GM20000 (cell line): ENCODE results near the gene PLP1.

Source experiments
- DNase-seq: peaks from one replicate; pipeline ENCODE4 v3.0.0; 2012; ENCODE audit warnings: low spot score
- CTCF ChIP-seq: IDR thresholded peaks from 2 replicates; pipeline ENCODE4 v1.5.1; 2012; ENCODE audit warnings: mild to moderate bottlenecking, control low read depth; ENCODE audit errors: extremely low read depth, missing control alignments

The PLP1 gene

DNA sequence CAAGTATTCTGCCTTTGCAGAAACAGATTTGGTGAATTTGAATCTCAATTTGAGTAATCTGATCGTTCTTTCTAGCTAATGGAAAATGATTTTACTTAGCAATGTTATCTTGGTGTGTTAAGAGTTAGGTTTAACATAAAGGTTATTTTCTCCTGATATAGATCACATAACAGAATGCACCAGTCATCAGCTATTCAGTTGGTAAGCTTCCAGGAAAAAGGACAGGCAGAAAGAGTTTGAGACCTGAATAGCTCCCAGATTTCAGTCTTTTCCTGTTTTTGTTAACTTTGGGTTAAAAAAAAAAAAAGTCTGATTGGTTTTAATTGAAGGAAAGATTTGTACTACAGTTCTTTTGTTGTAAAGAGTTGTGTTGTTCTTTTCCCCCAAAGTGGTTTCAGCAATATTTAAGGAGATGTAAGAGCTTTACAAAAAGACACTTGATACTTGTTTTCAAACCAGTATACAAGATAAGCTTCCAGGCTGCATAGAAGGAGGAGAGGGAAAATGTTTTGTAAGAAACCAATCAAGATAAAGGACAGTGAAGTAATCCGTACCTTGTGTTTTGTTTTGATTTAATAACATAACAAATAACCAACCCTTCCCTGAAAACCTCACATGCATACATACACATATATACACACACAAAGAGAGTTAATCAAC lies 15.3 kb downstream of the PLP1 start:
- DNase-seq: no peak
- no peak for TF ChIP-seq CTCF

DNA sequence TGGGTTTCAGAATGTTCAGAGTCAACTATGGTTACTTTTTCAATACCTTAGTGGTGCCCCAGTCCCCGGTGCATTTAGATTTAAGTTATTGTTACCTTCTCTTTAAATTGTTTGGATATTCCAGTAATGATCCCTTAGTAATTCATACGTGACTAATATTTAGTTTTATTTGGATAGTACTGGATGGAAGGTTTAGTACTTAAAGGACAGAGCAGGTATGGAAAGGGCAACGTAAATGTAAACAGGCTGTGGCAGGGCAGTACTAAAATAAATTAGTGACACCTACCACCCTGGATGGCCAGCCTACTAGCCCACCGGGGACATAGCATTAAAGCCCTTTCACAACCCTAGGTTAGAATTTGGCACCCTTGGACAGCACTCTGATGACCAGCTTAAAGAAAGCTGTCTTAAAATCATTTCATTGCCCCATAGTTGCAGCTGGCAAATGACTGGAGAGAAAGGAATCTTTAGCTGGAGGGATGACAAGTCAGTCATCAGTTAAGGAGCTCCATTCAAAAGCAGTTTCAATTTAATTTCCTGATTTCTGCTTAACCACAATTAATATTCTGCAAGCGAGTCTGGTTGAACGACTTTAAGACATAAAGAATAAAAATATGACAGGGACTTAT lies 16.4 kb downstream of the PLP1 start:
- no peak for DNase-seq
- no peak for TF ChIP-seq CTCF

DNA sequence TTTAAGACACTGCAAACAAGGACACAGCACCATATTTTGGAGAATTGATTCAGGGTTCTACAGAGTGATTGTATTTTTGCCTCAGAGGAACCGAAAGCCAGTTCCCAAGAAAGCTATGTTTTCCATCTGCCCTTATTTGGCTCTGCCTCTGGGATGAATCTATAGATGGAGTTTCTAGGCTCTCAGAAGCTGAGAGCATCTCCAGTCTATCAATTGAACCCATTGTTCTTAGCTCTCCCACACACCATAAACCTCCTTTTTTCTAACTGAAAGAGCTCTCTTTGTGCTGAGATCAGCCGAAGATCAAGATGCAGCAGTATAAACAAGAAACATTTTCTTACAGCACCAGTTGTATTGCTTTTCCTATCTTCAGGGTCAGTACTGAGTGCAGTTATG lies 16.9 kb downstream of the PLP1 start:
- no peak for DNase-seq

DNA sequence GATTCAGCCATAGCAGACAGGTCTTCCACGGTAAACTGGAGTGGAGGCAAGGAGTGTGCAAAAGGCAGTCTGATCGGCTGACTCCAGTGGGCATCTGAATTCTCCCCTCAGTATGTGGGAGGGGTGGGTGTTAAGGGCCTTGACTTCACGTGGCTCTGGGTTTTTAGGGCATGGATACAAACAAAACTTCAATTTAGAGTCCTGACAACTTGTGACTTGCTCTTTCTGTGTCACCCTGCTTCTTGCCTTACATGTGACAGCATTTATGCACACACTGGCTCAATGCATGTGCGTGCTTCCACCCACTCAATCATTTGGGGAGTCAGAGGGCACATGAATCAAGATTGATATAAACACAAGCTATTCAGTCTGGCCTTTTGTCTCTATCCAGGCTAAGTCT lies 17.5 kb downstream of the PLP1 start:
- no peak for TF ChIP-seq CTCF
- no peak for DNase-seq

More for the DNA sequence above, 16.9 kb downstream of the PLP1 start:
- no peak for TF ChIP-seq CTCF

GRCh38 chrX:103797691-103798090 lies 21.1 kb downstream of the PLP1 start:
- no peak for DNase-seq
- TF ChIP-seq CTCF: no peak

GRCh38 chrX:103800318-103800717 lies 23.7 kb downstream of the PLP1 start:
- TF ChIP-seq CTCF: no peak
- no peak for DNase-seq

DNA sequence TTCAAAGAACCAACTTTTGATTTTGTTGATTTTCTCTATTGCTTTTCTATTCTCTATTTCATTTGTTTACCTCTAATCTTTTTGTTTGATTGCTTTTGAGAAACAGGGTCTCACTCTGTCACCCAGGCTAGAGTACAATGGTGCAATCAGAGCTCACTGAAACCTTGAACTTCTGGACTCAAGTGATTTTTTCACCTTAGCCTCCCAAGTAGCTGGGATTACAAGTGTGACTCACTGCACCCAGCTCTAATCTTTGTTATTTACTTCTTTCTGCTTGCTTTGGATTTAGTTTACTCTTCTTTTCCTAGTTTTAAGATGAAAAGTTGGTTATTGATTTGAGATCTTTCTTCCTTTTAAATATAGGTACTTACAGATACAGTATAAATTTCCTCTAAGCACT lies 29.2 kb downstream of the PLP1 start:
- no peak for DNase-seq
- TF ChIP-seq CTCF: no peak
